ENCODE results near the gene RUNDC1.
A peak's percentile ranks its signal among the peaks of the same experiment; 100 is the strongest.
"Not testable (repeated sequence)": the region's sequence is repeated elsewhere in the genome, so short reads cannot be mapped to it uniquely, and the experiment has no call there.

RUNDC1 gene

DNA sequence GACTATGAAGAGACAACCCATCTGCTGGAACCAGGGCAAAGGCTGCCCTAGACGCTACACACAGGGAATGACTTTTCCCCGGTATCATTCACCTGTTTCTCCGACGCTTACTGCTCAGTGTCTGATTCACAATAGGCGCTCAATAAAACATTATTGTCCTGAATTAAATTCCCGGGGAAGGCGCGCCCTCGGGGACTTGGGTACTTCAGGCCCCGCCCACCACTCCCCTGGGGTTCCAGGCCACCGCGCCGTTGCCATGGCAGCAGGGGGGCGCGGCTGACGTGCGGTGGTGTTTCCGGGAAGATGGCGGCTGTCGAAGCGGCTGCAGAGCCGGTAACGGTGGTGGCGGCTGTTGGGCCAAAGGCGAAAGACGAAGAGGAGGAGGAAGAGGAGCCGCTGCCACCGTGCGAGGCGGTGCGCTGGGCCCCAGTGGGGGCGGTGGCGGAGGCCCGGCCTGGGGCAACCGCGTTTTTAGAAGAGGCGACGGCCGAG lies at the start of gene RUNDC1:
TSS of gene RUNDC1 (plus strand) at position 292 of the 492 bp plus-strand sequence. CDS start at position 304, 12 bp downstream.
- intact Hi-C loops (cut with DNase I) = no loop called here
- peak; percentile 84 to 98 (median 90) for DNase-seq

DNA sequence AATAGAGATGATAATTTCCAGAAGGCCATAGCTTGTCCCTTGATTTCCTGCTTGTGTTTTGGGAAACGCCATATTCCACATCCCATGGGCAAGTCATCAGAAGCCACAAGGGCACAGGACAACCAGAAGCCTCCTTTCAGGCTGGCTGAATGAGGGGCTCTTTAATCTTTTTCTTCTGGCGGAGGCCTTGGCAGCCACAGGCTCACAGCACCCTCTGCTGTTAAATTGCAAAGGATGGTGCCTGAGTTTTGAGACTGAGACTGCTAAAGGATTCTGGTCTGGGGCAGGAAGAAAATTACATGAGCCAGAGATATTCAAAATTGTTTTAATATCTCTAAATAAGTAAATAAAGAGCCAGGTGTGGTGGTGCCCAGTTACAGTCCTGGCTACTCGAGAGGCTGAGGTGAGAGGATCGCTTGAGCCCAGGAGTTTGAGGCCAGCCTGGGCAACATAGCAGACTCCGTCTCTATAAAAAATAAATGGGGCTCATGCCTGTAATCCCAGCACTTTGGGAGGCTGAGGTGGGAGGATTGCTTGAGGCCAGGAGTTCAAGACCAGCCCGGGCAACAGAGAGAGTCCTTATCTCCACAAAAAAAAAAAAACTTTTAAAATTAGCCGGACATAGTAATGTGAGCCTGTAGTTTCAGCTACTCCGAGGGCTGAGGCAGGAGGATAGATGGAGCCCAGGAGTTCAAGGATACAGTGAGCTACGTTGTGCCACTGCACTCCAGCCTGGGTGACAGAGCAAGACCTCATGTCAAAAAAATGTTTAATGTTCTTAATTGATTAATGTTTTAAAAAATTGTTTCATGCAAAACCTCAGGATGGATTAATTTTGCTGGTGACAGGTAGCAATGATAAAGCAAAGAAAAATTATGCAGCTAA lies 42.4 kb upstream of the RUNDC1 start:
- intact Hi-C loops (cut with DNase I) = loop anchor here (2.0 kb wide), 1 partner anchor 95 kb away; no protein-coding TSS in a partner anchor
- DNase-seq = peak in 8 of 10 donors; percentile 17 to 90 (median 33)

DNA sequence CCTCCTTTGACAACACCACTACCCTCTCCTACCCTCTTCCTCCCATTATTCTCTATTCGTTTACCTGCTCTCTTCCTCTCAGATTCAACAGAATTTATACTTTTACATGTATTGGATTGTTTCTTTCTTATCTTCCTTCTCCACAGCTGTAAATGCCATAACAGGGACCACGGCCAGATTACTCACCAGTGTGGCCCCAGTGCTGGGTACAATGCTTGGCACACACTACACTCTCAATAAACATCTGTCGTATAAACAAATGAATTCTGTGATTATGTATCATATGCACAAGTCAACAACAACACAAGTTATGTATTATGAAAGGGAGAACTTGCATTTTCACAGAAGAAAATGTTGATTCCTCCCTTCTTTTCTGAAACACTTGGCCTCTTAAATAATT lies 36.2 kb upstream of the RUNDC1 start:
- intact Hi-C loops (cut with DNase I) = no loop called here
- DNase-seq = no peak

DNA sequence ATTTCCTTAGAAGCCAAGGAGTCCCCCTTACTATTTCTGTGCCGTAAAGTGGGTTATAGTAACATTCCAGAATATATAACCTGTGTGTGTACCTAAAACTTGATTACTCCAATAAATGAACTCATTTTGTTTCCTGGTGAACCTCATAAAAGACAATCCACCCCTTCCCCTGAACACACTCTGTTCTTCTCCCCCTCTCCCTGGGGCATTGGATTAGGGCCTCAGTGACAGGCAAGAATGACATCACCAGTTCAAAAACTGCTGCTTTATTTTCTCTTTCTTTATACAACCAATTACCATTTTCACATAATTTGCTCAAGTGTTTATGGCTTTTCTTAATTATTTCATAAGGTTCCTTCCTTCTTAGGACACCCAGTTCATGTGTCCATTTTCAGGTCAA lies 33.6 kb upstream of the RUNDC1 start:
- intact Hi-C loops (cut with DNase I) = no loop called here
- no peak for DNase-seq

GRCh38 chr17:42950044-42950783 lies 30.2 kb upstream of the RUNDC1 start:
- intact Hi-C loops (cut with DNase I) = no loop called here
- DNase-seq = peak in 1 of 10 donors; percentile 24

- intact Hi-C loops (cut with DNase I) = no loop called here
- DNase-seq = peak in 1 of 10 donors; percentile 5
Measured at GRCh38 chr17:42953669-42954068, 26.7 kb upstream of the RUNDC1 start.

DNA sequence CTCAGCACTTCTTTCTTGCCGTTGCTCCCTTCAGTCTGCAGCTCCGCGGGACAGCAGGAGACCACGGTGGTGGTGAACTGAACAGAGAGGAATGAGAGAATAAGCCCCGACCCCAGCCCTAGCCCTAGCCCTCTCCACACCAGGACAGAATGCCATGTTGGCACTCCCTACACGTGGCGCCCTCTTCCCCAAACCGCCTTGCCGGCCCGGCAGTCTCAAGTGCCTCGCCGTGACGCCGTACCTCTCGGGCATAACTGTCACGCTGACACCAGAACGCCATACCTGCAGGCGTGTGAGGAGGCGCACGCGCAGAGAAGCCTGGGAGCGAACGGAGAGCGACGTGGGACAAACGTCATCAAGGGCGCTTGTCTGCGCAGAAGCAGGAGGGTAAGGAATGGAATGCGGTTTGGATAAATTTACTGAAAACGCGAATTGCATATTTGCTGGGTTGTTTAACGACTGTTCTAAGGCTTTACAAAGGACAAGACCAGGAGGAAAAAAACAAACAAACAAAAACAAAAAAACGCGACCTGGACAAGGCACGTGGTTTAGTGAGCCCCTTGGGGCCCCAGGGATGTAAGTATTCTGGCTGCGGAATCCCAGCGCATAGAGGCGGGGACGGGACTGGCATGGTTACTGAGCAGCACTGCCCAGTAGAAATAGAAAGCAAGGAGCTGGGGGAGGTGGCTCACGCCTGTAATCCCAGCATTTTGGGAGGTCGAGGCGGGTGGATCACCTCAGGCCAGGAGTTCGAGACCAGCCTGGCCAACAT lies 16.0 kb upstream of the RUNDC1 start, which contains the start of gene AARSD1:
TSS of gene AARSD1 (minus strand) at position 294 of the 772 bp plus-strand sequence. CDS start at position 280, 14 bp downstream.
- peak; percentile 84 to 98 (median 88) for DNase-seq
- intact Hi-C loops (cut with DNase I) = loop anchor here (1.0 kb wide), 1 partner anchor 34 kb away; the partner anchor contains the start of gene RPL27

- intact Hi-C loops (cut with DNase I) = no loop called here
- no peak for DNase-seq
Measured at GRCh38 chr17:42967925-42968324, 12.4 kb upstream of the RUNDC1 start.

DNA sequence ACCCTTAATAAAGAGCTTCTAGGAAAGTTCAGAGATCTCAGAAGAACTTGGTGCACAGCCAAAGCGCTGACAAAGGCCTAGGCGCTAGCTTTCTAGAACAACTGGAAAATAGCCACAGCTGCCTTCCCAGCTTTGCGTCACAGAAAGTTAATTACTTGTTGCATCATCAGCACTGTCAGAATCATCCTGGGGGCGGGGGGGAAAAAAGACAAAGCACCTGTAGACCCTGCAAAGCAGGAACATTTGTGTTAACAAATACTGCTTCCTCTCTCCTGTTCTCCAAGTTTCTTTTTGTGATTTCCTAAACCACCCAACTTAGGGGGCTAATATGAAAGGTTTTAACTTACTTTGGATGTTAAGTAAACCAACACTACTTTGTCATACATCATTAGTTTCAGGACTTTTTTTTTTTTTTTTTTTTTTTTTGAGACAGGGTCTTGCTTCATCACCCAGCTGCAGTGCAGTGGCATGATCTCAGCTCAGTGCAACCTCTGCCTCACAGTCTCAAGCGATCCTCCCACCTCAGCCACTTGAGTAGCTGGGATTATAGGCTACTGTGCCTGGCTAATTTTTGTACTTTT lies 11.3 kb upstream of the RUNDC1 start:
- intact Hi-C loops (cut with DNase I) = no loop called here
- peak in 1 of 10 donors; percentile 6 for DNase-seq

DNA sequence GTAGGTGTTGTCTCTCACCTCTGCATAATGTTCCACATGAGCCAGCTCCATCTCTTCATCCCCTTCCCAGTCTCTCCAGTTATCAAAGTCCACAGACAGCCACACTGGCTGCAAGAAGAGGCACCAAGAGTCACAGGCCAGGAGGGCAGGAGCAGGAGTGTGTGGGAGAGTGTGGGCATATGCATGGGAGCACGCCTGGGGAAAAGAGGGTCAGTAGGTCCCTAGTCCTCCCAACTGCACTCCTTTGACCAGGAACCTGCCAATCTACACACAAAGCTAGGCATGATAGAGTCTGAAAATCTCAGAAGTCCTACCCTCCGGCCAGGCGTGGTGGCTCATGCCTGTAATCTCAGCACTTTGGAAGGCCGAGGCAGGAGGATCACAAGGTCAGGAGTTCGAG lies 8.8 kb upstream of the RUNDC1 start:
- intact Hi-C loops (cut with DNase I) = no loop called here
- DNase-seq = no peak

- intact Hi-C loops (cut with DNase I); DNase-seq: not testable (repeated sequence)
Measured at GRCh38 chr17:42973323-42973722, 7.0 kb upstream of the RUNDC1 start.

GRCh38 chr17:42975265-42975664 lies 5.1 kb upstream of the RUNDC1 start:
- DNase-seq = no peak
- intact Hi-C loops (cut with DNase I) = no loop called here

GRCh38 chr17:42975701-42976100 lies 4.7 kb upstream of the RUNDC1 start:
- DNase-seq; intact Hi-C loops (cut with DNase I): not testable (repeated sequence)

DNA sequence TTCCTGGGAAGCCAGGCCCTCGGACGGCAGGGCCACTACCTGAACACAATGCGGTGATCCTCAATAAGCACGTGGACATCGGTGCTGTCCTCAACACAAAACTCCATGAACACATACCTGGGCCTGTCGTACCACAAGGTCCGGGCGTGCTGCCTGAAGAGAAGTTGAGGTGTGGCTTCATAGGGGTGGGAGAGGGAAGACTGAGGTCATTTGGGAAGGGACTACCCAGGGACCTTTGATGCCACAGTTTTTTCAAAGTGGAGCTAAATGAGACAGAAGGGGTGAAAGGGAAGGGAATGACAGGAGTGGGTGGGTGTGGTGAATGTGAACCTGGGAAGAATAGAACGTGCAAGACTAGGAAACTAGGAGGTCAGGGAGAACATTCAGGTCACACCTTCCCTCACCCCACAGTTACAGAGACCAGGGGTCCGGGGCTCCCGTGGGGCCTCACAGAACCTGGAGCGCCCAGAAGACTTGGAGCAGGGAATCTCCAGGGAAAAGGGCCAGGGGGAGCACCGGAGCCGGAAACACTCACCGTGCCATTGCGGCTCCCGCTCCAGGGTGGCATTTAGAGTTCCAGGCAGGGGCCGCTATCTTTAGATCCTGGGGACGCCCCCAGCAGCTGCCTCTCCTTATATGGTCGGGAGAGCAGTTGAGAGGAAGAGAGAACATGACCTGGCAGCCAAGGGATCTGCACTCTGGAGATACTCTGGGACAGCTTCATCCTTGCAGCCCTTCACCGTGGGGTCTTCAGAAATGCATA lies 673 bp upstream of the RUNDC1 start, which contains the start of gene PTGES3L:
TSS of gene PTGES3L (minus strand) at position 570 of the 763 bp plus-strand sequence. CDS start at position 543, 27 bp downstream.
- peak in 8 of 10 donors; percentile 20 to 92 (median 52) for DNase-seq
- intact Hi-C loops (cut with DNase I) = no loop called here

- DNase-seq = peak in 8 of 10 donors; percentile 46 to 92 (median 66)
- intact Hi-C loops (cut with DNase I) = no loop called here
Measured at GRCh38 chr17:42980766-42981397, 517 bp downstream of the RUNDC1 start.

DNA sequence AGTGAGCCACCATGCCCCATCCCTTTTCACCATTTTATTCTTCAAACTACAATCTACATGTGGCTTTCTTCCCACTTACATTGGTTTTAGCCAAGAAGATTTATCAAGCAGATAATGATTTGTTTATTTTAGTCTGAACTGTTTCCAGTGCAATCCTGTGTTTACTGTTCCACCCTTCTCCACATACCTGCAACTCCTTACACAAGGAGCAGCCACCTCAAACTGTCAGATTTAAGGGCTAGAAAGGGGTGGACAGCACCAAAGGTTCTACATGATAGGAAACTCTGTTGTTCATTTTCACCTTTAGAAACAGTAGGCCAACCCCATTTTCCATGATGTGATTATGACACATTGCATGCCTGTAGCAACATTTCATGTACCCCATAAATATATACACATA lies 1.9 kb downstream of the RUNDC1 start:
- intact Hi-C loops (cut with DNase I) = no loop called here
- DNase-seq = no peak

DNA sequence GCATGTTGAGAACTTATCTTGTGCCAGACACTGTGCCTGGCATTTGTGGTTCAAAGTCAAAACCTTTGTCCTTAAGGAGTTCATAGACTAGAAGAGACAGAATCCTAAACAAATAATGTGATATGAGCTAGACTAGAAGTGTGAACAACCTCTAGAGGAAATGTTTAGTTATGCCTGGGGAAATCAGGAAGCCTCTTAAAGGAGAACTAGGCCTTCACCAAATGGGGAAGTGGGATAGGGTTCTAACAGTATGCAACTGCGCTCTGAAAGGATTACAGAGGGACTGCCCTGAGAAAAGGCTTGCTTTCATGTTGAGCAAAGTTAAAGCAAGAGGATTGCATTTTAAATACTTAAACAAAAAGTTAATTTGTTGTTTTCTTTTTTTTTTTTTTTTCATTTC lies 4.9 kb downstream of the RUNDC1 start:
- intact Hi-C loops (cut with DNase I) = no loop called here

GRCh38 chr17:42989141-42989540 lies 8.8 kb downstream of the RUNDC1 start:
- DNase-seq = no peak
- intact Hi-C loops (cut with DNase I) = no loop called here

More for the DNA sequence above, 4.9 kb downstream of the RUNDC1 start:
- DNase-seq = no peak

Data from posterior cingulate gyrus (tissue), 11 donors.